Anterior cingulate cortex (tissue), 58 donors: ENCODE measurements around the gene EPB41.

Experiments used
- DNase-seq, 58 donors: peaks; one replicate each; lab custom pipeline; 2025; lab: John Stamatoyannopoulos, UW

EPB41 gene

GRCh38 chr1:29156543-29157268, 242.3 kb downstream of the EPB41 start:
- DNase-seq: no peak

GRCh38 chr1:29157269-29157601, 242.9 kb downstream of the EPB41 start:
- DNase-seq: no peak

- DNase-seq: no peak
Observed at GRCh38 chr1:29159773-29160172, 245.4 kb downstream of the EPB41 start.

- no peak for DNase-seq
Observed at GRCh38 chr1:29162025-29162424, 247.7 kb downstream of the EPB41 start.

- peak in 1 of 58 donors; percentile 4 for DNase-seq
Observed at GRCh38 chr1:29162476-29163138, 248.2 kb downstream of the EPB41 start.

- no peak for DNase-seq
Observed at GRCh38 chr1:29164588-29164987, 250.2 kb downstream of the EPB41 start.

- no peak for DNase-seq
Observed at GRCh38 chr1:29166291-29166878, 252.0 kb downstream of the EPB41 start.

- DNase-seq: no peak
Observed at GRCh38 chr1:29167904-29168303, 253.5 kb downstream of the EPB41 start.
